CD1c-positive myeloid dendritic cell (primary cell): ENCODE measurements around the gene PRKN.

Experiments used
- DNase-seq: peaks from one replicate; pipeline ENCODE4 v3.0.0-alpha.2; 2016; ENCODE audit errors: extremely low spot score

Gene PRKN

DNA sequence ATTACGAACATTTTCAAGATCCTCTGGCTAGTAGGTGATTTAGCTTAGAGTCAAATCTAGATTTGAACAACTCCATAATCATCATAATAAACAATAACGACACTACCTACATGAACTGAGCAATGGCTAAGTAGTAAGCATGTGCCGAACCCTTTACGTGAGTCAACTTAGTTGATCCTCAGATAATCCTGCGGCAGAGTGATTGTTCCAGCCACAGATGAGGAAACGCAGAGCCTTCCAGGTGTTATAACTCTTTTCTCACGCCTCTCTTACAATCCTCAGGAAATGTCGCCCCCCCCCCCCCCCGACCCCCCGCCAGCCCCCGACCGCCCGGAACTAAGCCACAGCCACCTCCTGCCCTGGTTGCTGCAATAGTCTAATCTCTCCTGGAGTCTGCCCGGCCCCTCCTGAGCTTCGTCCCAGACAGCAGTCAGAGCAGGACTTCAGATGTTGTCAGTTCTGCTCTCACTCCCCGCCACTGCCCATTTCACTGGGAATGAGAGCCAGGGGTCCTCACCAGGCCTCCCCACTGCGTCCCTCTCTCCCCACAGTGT is 1312.2 kb downstream of the PRKN start:
- no peak for DNase-seq

DNA sequence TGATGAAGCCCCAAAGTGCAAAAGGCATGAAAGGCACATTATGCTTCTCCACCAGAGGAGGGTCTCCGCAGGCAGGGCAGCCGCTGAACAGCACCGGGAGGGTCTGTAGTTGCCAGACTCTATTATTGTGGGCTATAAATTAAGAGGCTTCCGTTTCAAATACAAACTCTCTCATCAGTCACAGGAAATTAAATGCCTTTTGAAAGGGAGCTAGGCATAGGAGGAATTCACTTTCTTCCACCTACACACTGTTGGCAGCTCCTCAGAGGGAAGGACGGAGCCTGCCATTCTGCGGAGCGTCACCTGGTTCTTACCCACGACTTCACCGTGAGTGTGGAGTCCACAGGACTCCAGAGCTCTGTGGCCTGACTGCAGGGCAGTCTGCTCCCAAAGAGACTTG is 1312.9 kb downstream of the PRKN start:
- no peak for DNase-seq

DNA sequence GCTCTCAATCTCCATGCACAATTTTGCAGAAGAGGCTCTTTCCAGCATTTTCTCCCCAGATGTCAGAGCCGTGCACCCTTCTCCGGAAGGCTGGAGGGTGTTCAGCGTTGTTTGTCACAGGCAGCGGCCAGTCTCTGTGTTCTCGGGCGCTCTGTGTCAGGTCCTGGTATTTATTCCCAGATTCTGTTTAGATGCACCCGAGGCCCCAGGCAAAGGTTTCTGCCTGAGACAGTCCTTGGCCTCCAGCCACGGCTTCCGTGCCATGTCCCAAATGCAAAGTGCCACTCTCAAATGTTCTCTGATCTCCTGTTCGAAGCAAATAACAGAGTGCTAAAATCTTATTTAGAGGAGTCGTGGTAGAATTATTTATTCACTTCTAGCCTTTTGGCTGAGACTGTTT is 1313.4 kb downstream of the PRKN start:
- no peak for DNase-seq

DNA sequence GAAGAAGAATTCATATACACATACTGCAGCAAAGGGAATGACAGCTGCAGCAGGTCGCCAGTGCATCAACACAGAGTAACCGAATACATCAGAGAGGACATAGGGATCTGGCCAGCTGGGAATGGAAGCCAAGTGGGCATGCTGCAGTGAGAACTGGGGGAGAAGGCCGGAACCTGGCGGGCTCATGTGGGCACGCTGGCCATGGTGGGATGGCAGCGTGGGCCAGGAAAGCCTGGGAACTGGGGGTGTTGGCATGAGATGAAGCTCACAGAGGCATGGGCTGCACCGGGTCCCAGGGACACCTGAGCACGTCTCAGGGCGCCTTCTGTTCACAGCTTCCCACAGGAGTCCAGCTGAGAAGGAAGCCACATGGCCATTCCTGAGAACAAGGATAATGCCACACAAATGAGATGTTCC is 1314.2 kb downstream of the PRKN start:
- no peak for DNase-seq

DNA sequence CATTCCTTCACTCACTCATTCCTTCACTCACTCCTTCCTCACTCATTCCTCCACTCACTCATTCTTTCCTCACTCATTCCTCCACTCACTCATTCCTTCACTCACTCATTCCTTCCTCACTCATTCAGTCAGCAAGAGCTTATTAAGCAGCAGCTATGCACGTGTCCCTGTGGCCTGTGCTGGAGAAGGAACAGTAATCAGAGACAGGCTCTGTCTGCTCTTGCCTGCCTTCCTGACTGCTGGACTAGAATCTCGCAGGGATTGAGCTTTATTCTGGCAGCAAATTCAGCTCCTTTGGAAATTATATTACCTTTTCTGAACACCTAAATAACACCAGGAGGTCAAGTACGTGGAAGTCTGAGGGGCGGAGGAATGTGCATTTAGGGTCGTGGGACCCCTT is 1314.8 kb downstream of the PRKN start:
- DNase-seq: no peak

DNA sequence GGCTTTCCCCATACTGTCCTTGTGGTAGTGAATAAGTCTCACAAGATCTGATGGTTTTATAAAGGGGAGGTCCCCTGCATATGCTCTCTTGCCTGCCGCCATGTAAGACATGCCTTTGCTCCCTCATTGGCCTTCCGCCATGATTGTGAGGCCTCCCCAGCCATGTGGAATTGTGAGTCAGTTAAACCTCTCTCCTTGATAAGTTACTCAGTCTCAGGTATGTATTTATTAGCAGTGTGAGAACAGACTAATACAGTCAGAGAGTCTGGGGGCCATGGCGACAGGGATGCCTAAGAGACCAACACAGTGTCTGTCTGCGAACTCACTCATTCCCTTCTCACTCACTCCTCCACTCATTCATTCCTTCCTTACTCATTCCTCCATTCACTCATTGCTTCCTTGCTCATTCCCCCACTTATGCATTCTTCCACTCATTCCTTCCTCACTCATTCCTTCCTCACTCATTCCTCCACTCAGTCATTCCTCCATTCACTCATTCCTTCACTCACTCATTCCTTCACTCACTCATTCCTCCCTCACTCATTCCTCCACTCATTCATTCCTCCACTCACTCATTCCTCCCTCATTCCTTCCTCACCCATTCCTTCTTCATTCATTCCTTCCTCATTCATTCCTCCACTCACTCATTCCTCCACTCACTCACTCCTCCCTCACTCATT is 1316.2 kb downstream of the PRKN start:
- no peak for DNase-seq

DNA sequence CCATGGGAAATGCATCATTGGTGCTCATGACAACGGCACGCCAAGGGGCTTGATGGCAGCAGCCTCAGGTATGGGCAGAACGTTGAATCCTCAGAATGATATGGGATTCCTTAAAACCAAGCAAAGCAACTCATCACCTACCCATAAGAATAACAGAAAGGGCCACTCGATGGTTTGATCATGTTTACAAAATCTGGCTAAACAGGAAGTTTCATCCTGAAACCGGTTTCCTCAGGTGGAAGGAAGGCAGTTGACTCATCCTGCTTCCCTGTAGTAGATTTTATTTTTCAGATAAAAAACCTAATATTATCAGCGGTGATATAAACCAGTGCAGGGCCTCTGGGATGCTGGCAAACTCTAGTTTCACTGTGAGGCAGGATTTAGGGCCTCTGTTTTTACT is 1316.8 kb downstream of the PRKN start:
- no peak for DNase-seq

DNA sequence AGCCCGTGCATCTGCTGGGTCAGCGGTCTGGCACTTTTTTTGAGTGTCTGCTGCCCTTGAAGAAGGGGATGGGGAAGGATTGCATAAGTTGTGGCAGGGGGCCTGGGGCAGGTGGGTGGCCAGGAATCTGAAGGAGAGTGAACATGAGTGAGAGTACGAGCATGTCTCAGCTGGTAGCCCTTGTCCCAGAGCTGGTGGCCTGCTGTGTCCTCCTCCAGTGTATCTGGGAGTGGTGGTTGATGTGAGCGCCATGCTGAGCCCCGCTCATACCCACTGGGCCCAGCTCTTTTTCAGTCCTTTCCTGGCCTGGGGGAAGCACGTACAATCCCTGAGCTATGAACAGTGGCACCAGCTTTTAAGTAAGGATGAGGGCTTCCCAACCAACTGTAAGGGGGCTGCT is 1317.5 kb downstream of the PRKN start:
- DNase-seq: no peak

DNA sequence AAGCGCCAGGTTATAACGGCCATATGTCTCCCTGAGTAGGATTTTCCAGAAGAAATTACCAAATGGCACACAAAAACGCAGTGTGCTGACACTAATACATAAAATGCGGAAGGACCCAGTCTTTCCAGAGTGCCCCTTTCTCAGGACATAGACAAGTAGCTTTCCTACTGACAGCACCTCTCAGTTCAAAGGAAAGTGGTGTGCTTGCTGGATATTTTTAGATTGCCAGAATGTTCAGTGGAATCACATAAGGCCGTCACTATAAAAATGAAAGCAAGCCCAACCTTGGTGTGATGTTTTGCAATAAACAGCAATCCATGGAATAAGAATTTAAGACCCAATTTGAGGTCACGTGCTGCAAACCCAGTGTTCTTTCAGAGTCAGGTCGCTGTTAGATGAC is 1318.2 kb downstream of the PRKN start:
- no peak for DNase-seq

DNA sequence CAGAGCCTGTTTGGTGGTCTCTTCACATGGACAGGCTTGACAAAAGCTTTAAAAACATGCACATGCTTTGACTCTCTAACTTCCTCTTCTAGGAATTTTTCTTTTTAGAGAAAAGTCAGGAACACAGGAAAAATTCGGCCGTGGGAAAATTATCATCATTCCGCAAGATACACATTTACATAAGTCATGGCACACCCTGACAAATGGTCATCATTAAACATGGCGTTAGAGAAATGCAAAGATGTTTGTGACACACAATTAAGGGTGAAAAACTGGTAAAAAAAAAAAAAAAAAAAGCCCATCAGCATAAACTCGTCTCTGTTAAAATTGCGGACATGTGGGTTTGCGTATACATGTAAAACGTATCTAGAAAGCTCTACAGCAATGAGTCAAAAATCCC is 1319.5 kb downstream of the PRKN start:
- DNase-seq: no peak

DNA sequence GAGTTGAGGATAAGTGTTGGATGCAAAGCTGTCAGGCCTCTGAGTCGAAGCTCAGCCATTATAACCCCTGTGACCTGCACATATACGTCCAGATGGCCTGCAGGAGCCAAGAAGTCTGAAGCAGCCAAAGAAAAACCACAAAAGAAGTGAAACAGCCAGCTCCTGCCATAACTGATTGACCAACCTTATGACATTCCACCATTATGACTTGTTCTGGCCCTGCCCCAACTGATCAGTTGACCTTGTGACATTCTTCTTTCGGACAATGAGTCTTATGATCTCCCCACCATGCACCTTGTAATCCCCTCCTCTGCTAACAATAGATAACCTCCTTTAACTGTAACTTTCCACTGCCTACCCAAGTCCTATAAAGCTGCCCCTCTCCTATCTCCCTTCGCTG is 1320.0 kb downstream of the PRKN start:
- no peak for DNase-seq

DNA sequence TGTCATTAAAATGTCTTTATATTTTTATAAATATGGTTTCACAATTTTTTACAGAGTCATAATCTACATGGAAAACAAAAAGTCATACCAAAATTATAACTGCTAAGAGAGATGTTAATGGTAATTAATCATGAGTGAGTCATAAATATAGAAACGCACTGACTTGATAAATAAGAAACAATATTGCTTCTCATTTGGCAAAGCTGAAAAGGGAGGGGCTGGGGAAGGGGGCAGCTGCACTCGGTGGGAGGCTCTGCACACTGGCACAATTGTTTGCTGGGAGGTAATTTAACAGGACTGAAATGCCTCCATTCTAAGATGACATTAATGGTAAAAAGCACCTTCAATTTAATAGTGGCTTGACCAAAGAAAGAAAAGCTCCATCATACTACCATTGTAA is 1320.5 kb downstream of the PRKN start:
- no peak for DNase-seq

DNA sequence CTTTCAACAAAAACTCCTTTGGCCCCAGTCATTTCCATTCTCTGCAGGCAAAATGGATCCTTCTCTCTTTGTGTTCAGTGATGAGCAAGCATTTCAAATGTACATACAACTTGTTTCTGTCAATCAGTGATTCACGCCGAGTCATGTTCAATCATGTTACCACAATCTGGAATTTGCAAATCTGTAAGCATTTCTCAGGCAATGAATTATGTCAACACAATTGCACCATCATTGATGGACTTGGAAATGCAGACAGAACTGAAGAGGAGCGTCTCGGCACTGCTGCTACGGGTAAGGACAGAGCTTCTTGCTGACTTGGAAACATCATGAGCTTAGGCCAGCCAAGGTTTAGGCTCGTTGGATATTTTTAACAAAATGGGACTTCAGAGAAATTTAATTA is 1320.9 kb downstream of the PRKN start:
- DNase-seq: no peak

DNA sequence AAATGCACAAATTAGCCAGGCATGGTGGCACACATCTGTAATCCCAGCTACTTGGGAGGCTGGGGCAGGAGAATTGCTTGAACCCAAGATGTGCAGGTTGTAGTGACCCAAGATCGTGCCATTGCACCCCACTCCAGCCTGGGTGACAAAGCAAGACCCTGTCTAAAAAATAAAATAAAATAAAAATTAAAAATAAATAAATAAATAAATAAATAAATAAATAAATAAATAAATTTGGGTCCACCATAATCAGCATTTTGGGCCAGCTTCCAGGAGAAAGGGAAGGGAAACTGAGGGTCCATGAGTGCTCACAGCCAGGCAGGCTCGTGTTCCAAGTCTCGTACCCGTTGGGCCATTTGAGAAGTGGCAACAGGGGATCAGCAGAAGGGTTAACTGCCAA is 1322.1 kb downstream of the PRKN start:
- DNase-seq: no peak

DNA sequence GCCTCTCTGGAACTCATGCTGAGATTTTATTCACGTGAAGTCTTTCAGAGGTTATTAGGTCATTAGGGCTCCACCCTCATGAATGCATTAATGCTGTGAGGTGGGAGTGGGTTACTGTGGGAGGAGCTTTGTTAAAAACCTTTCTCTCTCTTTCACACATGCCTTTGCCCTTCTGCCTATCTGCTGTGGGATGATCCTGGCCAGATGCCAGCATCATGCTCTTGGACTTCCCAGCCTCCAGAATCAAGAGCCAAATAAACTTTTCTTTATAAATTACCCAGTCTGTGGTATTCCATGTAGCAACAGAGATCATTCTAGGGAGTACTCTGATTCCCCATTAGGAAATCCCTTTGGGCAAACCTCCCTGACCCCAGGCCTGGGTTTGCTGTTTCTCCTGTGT is 1323.8 kb downstream of the PRKN start:
- no peak for DNase-seq

DNA sequence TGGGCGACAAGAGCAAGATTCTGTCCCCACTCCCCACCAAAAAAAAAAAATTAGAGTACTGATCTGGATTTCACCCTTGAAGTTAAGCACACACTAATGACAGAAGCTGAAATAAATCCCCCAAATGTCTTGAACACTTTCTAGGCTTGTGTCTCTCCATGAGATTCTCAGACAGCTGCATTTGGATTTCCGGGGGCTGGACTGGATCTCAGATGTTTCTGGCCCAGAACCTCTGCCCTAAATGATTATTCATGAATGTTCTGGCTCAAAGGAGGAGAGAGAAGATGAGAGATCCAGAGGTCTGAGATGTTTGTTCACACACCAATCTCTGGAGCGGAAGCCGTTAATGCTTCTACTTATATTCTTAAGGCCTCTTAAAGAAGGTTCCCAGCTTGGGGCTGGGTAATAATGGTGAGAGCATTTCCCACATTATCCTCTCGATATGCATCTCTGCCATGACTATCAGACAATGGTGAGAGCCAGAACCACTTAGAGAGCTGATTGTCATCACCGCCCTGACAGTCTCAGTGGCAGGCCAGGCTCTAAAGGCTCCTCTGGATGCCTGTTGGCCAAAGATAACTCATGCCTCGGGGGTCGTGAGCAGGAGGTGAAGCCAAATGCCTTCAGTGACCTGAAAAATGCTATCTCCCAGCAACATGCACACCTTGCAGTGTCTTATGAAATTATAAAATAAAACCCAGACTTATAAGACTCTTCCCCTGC is 1325.8 kb downstream of the PRKN start:
- DNase-seq: no peak

DNA sequence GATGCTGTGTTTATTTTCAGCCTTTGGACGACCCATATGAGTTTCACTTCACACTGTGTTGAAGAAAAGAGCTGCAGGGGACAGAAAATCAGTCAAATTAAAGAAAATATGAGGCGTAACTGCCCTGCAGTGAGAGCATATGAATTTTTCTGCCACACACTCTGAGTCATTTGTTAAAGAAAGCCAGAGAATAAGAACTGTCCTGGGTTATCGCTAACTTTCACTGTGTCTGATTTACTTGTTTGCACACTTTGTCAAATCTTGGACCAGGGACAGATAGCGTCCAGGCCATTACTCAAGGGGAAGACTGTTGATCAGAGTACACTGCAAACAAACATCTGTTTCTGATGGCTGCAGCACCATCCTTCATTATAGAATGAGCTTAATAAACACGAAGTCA is 1326.9 kb downstream of the PRKN start:
- DNase-seq: no peak

DNA sequence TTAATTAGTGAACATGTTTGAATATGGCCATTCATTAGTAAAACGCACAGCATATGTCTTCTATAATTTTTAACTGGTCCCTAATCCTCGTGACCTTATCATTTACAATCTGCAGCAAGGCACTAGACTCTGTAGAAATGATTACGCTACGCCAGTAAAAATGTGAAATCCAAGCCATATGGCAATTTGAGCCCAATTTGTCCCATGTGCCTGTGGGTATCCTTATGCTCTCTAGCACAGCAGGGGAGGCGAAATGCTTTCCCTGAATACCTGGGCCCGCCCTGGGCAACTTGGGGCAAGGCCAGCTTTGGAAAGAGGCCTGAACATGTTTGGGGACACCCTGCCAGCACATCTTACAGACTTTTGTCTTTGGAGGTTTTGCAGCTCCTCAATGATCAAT is 1331.0 kb downstream of the PRKN start:
- no peak for DNase-seq

DNA sequence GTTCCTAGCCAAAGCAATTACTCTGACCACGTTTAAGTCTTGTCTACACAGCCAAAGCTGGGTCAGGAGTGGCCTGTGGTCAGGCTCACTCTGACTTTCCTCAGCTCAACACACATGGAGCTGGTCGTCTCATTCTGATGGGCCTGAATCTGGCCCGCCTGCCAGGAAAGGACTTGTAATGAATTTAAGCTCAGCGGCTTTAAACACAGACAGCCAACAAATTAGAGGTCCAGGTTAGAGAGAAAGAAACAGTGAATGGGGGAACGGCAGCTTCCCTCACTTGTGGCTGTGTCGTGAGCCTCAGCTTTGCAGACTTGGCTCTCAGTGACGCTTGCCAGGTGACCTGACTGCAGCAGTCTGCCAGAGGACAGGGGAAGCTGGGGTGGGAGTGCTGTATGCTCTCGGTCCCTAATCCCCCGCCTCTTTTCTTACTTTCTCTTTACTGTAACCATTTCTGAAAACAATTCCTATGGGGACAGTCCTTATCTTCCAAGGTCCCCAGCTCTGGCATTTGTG is 1331.8 kb downstream of the PRKN start:
- DNase-seq: no peak

DNA sequence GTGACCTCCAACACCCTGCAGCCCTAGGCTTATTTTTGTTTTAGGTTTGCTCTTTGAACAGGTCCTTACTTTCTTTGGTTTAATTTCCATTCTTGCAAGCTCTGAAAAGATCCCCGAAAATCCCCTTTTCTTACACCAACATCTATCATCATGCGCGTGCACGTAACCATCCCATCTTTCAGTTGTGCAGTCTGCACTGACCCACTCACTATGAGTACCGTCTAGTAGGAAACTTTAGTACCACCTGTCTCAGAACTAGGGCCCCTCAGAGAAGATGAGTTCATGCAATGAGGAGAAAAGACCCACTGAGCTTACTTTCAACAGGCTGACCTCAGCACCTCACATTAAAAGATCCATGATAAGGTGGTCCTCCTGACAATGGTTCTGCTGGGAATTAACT is 1333.1 kb downstream of the PRKN start:
- DNase-seq: no peak

DNA sequence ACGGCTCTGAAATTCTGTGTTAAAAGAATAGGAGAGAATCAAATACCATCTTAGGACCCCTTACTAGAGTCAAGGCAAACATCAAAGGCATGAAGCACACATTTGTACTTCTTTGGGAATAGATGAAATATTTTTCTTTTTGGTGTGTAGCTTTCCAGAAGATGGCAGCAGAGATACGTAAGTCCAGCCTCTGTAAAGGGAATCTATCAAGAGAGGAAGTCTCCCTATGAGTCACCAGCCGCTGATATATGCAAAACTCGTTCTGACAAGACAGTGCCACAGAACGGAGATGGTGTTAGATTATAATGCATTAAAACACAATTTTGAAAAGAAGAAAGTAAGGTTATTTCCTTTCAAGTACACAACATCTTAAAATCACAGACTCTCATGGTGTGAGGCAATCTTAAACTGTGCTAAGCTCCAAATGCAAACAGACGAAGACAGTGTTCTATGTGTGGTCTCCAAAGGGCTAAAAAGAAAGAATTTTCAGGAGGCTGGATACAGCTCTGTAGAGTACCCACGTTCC is 1333.7 kb downstream of the PRKN start:
- DNase-seq: peak; percentile 85

DNA sequence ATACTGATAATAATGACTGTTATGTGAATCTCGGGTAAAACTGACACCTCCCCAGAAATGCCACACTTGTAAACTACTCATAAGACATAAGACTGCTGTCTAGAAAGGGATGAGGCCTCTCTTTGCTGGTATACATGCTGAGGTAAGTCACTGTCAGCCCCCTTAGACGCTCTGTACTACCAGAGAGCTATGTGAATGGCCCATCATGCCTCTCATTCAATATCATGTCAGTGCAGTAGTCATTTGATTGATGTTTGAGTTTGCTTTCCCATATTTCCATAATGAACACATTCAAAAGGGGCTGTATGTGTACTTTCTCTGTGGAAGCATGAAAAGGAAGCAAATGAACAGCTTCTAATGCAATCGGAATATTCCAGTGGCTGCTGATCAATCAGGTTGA is 1334.3 kb downstream of the PRKN start:
- no peak for DNase-seq

DNA sequence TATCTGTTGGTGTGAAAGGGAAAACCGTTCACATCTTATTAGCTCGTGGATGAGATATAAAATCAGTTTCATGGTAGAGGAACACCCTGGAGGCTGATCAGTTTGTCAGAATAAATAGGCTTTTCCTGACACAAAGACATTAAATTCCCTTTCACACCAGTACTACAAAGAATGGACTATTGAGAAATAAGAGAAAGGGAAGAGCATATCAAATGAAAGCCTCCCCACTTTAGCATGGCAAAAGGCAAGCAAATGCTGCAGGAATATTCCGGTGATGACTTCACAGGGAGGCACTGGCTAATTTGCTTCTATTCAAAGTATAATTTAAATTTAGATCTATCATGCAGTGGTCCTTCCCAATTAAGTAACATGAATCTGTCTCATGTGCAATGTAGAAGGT is 1337.8 kb downstream of the PRKN start:
- no peak for DNase-seq
